Measurements from ENCODE around the gene ABCC9.

ABCC9 gene

DNA sequence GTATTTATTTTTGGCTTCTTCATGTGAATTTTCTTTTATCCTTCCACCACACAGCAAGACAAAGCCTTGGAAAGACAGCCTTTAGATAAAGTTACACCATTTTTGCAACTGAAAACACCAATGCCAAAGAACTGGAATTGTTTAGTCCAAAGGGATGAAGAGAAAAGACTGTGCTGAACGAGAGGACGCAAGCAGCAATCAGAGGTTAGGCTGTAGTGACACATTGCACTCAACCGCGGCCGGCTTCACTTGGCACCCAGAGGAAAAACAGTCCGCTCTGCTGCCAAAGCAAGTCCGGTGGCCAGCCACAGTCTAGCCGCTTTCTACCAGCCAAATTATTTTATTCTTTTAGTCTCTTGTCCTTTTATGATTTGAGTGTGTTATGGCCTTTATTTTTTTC lies 117.6 kb downstream of the ABCC9 start:
- TF ChIP-seq, protein P1, sequence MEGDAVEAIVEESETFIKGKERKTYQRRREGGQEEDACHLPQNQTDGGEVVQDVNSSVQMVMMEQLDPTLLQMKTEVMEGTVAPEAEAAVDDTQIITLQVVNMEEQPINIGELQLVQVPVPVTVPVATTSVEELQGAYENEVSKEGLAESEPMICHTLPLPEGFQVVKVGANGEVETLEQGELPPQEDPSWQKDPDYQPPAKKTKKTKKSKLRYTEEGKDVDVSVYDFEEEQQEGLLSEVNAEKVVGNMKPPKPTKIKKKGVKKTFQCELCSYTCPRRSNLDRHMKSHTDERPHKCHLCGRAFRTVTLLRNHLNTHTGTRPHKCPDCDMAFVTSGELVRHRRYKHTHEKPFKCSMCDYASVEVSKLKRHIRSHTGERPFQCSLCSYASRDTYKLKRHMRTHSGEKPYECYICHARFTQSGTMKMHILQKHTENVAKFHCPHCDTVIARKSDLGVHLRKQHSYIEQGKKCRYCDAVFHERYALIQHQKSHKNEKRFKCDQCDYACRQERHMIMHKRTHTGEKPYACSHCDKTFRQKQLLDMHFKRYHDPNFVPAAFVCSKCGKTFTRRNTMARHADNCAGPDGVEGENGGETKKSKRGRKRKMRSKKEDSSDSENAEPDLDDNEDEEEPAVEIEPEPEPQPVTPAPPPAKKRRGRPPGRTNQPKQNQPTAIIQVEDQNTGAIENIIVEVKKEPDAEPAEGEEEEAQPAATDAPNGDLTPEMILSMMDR (conservative IDR thresholded peaks at IDR 0.05; ENCODE audit: low read length) = no peak
- peak; percentile 9 for DNase-seq (ENCODE audit: low read depth)
- no peak overlapping the region for H3K4me3 ChIP-seq (ENCODE audit: low read length)

DNA sequence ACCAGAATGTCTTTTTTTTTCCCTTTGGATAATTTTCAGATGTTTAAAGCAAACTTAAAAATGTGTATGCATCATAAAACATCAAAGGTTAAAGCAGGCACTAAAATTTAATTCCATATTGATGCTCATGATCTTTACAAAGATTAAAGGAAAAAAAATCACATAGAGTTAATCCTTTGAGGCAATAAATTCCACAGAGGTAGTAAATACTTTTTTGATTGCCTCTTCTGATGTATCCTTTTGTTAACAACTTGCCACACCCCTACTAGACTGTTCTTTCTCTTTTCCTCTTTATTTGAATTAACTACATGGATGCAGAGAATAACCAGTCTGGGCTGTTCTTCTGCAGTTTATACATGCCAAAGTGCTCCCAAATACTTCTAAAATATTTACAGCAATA lies 121.5 kb downstream of the ABCC9 start:
- TF ChIP-seq, protein P1 (conservative IDR thresholded peaks at IDR 0.05; ENCODE audit: low read length) = no peak
- no peak overlapping the region for H3K4me3 ChIP-seq (ENCODE audit: low read length)
- DNase-seq (ENCODE audit: low read depth) = peak; percentile 1

DNA sequence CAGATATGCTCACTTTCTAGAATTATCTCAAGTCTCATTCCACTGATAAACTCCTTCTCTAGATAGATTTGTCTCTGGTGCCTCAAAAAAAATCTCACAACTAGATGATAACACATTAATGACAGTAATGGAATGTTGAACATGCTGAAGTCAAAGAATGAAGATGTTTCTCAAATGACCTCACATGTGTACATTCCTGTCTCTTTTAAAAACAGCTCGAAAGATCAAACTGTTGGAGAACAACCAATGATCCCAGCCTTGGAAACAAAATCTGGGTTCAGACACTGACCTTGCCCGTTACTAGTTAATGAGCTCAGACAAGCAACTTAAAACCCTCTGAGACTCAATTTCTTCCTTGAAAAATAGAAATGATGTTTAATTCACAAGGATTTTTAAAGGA lies 122.0 kb downstream of the ABCC9 start:
- no peak overlapping the region for H3K4me3 ChIP-seq (ENCODE audit: low read length)
- peak; percentile 68 for DNase-seq (ENCODE audit: low read depth)
- TF ChIP-seq, protein P1 (conservative IDR thresholded peaks at IDR 0.05; ENCODE audit: low read length) = no peak

DNA sequence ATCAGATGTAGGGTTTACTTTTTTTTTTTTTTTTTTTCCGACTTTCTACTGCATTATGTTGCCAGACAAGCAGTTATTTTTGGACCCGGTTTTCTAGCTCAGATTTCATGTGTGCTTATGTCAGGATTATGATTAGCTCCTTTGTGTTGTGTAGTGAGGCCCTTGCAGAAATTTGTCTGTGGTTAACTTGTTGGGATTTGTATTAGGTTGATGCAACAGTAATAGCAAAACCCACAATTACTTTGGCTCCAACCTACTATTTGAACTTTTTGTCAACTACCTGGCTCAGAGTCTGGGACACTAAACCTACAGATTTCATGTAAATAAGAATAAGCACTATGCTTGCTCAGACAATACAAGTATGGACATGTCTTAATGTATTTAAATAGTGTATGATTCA lies 122.6 kb downstream of the ABCC9 start:
- DNase-seq (ENCODE audit: low read depth) = peak; percentile 72
- H3K4me3 ChIP-seq (ENCODE audit: low read length) = no peak overlapping the region
- TF ChIP-seq, protein P1 (conservative IDR thresholded peaks at IDR 0.05; ENCODE audit: low read length) = no peak

DNA sequence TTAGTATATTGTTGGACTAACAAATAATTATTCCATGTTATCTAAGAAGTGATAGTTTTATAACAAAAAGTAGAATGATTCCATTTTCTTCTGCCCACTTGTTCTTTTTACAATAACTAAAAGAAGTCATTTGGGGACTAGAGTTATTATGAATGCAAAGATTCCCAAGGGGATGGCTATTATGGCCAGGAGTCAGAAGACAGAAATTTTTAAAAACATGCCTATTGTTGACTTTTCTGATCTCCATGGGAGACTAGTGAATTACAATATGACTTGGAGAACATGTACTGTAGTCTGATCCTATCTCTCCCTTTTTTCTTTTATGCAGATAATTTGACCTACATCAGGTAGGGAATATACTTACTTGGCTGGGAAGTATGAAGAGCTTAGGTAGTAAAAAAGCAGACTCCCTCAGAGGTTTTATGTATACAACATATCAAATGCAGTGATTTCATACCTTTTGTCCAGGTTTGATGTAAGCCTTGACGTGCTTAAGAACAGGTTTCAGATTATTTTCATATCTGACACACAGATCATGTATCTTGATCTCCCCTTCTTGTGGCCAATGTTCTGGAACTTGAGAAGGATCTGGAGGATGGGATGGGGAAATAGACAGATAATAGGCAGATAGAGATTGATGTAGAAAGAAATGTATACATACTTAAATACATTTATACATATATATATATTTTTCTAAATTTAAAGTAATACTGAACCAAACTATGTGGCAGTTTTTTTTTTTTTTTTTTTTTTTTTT lies 125.7 kb downstream of the ABCC9 start:
- no peak overlapping the region for H3K4me3 ChIP-seq (ENCODE audit: low read length)
- DNase-seq (ENCODE audit: low read depth) = peak; percentile 3
- TF ChIP-seq, protein P1 (conservative IDR thresholded peaks at IDR 0.05; ENCODE audit: low read length) = no peak

DNA sequence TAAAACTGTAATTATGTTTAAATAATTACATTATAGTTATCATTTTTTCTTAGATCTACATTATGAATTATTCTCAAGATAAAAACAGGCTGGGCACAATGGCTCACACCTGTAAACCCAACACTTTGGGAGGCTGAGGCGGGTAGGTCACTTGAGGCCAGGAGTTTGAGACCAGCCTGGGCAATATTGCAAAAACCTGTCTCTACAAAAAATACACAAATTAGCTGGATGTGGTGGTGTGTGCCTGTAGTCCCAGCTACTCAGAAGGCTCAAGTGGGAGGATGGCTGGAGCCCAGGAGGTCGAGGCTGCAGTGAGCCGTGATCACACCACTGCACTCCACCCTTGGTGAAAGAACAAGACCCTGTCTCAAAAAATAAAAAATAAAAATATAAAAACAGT lies 126.4 kb downstream of the ABCC9 start:
- TF ChIP-seq, protein P1 (conservative IDR thresholded peaks at IDR 0.05; ENCODE audit: low read length) = no peak
- DNase-seq (ENCODE audit: low read depth) = no peak
- no peak overlapping the region for H3K4me3 ChIP-seq (ENCODE audit: low read length)

DNA sequence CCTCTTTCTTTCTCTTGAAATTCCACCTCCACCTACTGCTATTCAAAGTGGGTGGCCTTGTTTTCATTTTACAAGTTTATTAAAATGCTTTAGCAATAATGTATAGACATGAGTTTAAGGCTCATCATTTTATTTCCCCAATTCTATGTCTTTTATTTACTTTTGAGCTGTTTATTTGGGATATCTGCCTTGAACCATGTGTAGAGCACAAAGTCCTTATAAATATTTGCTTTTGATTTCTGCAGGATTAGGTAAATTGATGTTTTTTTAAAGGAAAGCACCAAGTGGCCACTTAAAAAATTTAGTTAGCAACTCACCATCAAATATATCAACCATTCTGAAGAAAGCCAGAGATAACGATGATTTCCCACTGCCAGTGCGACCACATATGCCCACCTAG lies 126.9 kb downstream of the ABCC9 start:
- TF ChIP-seq, protein P1 (conservative IDR thresholded peaks at IDR 0.05; ENCODE audit: low read length) = no peak
- DNase-seq (ENCODE audit: low read depth) = no peak

More for the DNA sequence above, 126.9 kb downstream of the ABCC9 start:
- no peak overlapping the region for H3K4me3 ChIP-seq (ENCODE audit: low read length)
